Natural killer cell (primary cell): ENCODE measurements around the gene ACTRT2. TPM values are rescaled to one million over a fixed set of nuclear protein-coding genes. Genes with fewer than 3 reads are reported as not detected.

Source experiments
- ATAC-seq, 3 donors: fragments of 150-1000 bp in 2 of 3; fragments of 200-7000 bp in 1 of 3; cut with Tn5 transposase; 1 replicate in 1 of 3; 2 replicates in 2 of 3; pipeline ENCODE4 v1.10.0; 2021; ENCODE audit warnings: mild to moderate bottlenecking in 2 of 3, moderate library complexity in 2 of 3
- DNase-seq, 2 donors: peaks; one replicate each; pipeline versions ENCODE4 v3.0.0 to v3.0.0-alpha.2; 2013 to 2021; ENCODE audit warnings: mixed read lengths in 1 of 2
- H3K27ac ChIP-seq: one replicate; pipeline ENCODE4 v1.5.1; 2013; ENCODE audit warnings: mild to moderate bottlenecking, low read length
- H3K27me3 ChIP-seq: one replicate; pipeline ENCODE4 v1.6.1; 2013; ENCODE audit warnings: low read length; ENCODE audit not compliant: control insufficient read depth, insufficient read depth
- H3K36me3 ChIP-seq: one replicate; pipeline ENCODE4 v1.6.1; 2013; ENCODE audit warnings: low read length; ENCODE audit not compliant: control insufficient read depth, insufficient read depth
- H3K4me1 ChIP-seq: one replicate; pipeline ENCODE4 v1.6.1; 2013; ENCODE audit warnings: low read length; ENCODE audit not compliant: control insufficient read depth, insufficient read depth
- H3K4me3 ChIP-seq: one replicate; pipeline ENCODE4 v1.5.1; 2013; ENCODE audit warnings: low read length
- H3K9me3 ChIP-seq: one replicate; pipeline ENCODE4 v1.6.1; 2013; ENCODE audit warnings: low read length; ENCODE audit not compliant: control insufficient read depth, insufficient read depth
- H3K27ac Mint-ChIP-seq, 2 donors: one replicate each; pipeline ENCODE4 v1.8.0; 2022; ENCODE audit warnings: mild to moderate bottlenecking in 2 of 2, mixed read lengths in 2 of 2, moderate library complexity in 1 of 2
- H3K27me3 Mint-ChIP-seq, 2 donors: one replicate each; pipeline ENCODE4 v1.8.0; 2022; ENCODE audit warnings: low read depth in 2 of 2, mixed read lengths in 2 of 2
- H3K36me3 Mint-ChIP-seq: one replicate; pipeline ENCODE4 v1.8.0; 2022; ENCODE audit warnings: mixed read lengths
- H3K4me1 Mint-ChIP-seq, 2 donors: one replicate each; pipeline ENCODE4 v1.8.0; 2022; ENCODE audit warnings: mixed read lengths in 2 of 2
- H3K4me3 Mint-ChIP-seq: one replicate; pipeline ENCODE4 v1.8.0; 2022; ENCODE audit warnings: mild to moderate bottlenecking, moderate library complexity, mixed read lengths
- H3K9me3 Mint-ChIP-seq, 2 donors: one replicate each; pipeline ENCODE4 v1.8.0; 2022; ENCODE audit warnings: mixed read lengths in 2 of 2
- WGBS: methylation state at CpG from one replicate; pipeline ENCODE4 v1.1.7; 2013; ENCODE audit warnings: missing lambda C conversion rate; ENCODE audit not compliant: insufficient coverage; 5-methylcytosine and 5-hydroxymethylcytosine counted together
- intact Hi-C: fragments of 100-400 bp; cut with micrococcal nuclease; formaldehyde crosslinking; loops from one replicate; pipeline ENCODE4 v1.14.2; 2022
- total RNA-seq, 4 donors: library from RNA; stranded (reverse); fragments of 120-200 nt in 1 of 4; gene quantifications; one replicate each; pipeline versions ENCODE4 v1.2.3 to v1.2.4, GENCODE V29; 2013 to 2022
- TF ChIP-seq, protein P1 (sequence below): fragments of 200-600 bp; IDR thresholded peaks from one replicate; pipeline ENCODE4 v1.8.0; 2022; ENCODE audit warnings: antibody characterized with exemption

The ACTRT2 gene
- total RNA-seq, 3 donors from 2014 or later (not counting 1 experiment from before 2014, with no cell fraction given), result not detected

DNA sequence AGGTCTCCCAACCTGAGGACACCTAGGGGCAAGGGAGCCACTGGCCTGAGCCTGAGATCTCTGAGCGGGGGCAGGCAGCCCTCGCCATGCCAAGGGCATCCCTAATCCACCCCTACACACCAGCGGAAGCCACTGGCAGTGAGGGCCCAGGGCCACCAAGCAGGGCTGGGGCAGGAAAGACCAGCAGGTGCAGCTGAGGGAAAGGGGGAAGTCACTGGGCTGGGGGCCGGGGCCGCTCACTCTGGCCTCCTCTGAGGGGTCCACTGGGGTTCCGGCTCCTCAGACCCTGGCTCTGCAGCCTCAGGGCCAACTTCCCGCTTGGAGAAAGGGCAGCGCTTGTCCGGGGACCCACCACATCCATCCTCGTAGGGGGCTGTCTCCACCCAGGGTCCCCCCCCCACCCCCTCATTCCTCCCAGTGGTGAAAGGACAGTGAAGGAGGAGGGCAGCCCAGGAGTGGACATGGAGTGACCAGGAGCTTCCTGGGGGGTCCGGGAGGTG is 42.5 kb upstream of the ACTRT2 start:
- WGBS, result 73% methylated on average over 10 of the region's 11 CpGs
- Mint-ChIP-seq H3K4me1 (peaks cover 2 to 3% of the 10 kb centered on the region in 2 donors), H3K36me3 (no peaks in the 10 kb centered on the region), H3K27ac (no peak overlapping the region), H3K4me3 (no peak overlapping the region), H3K27me3 (no peaks in the 10 kb centered on the region), H3K9me3 (no peaks in the 10 kb centered on the region)
- DNase-seq (no peak), ATAC-seq (no peak)
- Histone ChIP-seq H3K36me3 (no peaks in the 10 kb centered on the region), H3K27me3 (no peaks in the 10 kb centered on the region), H3K9me3 (no peaks in the 10 kb centered on the region), H3K4me1 (peaks cover 8% of the 10 kb centered on the region), H3K27ac (no peak overlapping the region), H3K4me3 (no peak overlapping the region)
- intact Hi-C loops, result no loop called here
- TF ChIP-seq, protein P1, sequence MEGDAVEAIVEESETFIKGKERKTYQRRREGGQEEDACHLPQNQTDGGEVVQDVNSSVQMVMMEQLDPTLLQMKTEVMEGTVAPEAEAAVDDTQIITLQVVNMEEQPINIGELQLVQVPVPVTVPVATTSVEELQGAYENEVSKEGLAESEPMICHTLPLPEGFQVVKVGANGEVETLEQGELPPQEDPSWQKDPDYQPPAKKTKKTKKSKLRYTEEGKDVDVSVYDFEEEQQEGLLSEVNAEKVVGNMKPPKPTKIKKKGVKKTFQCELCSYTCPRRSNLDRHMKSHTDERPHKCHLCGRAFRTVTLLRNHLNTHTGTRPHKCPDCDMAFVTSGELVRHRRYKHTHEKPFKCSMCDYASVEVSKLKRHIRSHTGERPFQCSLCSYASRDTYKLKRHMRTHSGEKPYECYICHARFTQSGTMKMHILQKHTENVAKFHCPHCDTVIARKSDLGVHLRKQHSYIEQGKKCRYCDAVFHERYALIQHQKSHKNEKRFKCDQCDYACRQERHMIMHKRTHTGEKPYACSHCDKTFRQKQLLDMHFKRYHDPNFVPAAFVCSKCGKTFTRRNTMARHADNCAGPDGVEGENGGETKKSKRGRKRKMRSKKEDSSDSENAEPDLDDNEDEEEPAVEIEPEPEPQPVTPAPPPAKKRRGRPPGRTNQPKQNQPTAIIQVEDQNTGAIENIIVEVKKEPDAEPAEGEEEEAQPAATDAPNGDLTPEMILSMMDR, result no peak

DNA sequence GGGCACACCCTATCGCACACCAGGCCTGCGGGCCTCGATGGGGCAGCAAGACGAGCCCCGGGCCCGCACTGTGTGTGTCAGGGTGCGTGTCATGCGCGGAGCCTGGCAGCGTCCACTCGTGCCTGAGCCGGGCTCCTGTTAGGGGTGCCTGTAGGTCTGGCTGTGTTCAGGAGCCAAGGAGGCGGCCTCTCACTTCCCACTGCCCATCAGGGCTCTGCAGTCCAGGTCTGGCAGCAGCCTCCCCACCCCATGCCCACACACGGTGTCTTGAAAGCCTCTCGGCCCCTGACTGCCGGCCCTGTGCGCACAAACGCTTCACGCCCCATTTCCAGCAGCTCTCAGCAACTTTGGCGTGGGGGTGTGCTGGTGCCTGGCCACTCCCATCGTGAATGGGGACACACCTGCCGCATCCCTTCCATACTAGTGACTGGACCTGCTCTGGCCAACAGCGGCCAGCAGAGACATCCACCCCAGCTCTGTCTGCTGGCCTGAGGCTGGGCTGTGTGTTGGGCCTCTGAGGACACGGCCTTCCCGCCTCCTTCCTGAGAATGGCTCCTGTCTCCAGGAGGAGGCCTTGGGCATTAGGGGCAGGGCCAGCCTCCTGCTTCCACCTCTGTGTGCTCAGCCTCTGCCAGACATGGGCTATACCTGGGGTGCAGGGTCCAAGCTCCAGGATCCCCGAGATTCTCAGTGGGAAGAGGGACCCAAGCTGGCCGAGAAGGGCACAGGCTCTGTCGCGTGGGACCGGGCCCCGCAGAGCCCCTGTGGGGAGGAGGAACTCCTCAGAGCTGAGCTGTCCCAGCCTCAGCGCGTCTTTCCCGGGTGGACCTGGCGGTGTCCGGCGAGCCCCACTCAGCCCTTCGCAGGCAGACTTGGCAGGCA is 41.8 kb upstream of the ACTRT2 start:
- Mint-ChIP-seq H3K27me3 (no peaks in the 10 kb centered on the region), H3K4me1 (no peaks in the 10 kb centered on the region), H3K4me3 (no peak overlapping the region), H3K27ac (no peak overlapping the region), H3K9me3 (no peaks in the 10 kb centered on the region), H3K36me3 (no peaks in the 10 kb centered on the region)
- no peak for DNase-seq
- no peak for ATAC-seq
- H3K36me3 ChIP-seq, result no peaks in the 10 kb centered on the region
- 88% methylated on average over 34 of the region's 38 CpGs for WGBS
- TF ChIP-seq, protein P1, result no peak
- H3K27me3 ChIP-seq, result no peaks in the 10 kb centered on the region
- no peaks in the 10 kb centered on the region for H3K9me3 ChIP-seq
- intact Hi-C loops, result no loop called here
- H3K4me3 ChIP-seq, result no peak overlapping the region
- H3K27ac ChIP-seq, result no peak overlapping the region
- peaks cover under 1% of the 10 kb centered on the region for H3K4me1 ChIP-seq

DNA sequence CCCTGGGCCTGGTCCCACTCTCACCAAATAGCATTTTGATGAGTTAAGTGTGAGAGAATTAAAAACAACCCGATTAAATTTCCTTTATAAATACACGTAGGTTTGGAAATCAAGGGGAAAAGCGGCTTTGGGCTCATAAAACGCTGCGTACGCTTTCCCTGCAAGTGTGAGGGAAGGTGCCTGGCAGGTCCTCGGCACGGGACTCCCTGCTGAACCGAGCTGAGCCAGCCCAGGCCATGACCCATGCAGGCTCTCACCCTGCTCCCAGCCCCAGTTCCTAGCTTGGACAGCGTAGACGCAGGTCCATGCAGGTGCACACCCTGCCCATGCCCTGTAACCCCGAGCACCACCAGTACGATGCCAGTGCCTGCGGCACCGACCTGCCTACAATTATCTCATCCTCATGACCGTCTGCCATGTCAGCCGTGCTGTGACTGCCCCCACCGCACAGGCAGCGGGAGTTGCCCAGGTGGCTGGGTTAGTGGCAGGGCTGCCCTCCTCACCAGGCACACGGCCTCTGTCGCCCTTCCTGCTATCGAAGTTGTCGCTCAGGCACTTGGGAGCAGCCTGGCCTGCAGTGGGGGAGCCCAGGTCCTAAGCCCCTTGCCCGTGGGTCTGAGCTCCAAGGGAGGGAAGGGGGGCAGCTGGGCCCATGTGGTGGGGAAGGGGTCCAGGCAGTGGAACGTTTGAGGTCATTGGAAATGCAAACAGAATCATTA is 41.0 kb upstream of the ACTRT2 start:
- WGBS, result 82% methylated on average over 24 of the region's 25 CpGs
- no peaks in the 10 kb centered on the region for H3K27me3 Mint-ChIP-seq
- ATAC-seq (no peak), DNase-seq (no peak)
- H3K36me3 Mint-ChIP-seq, result no peaks in the 10 kb centered on the region
- no peaks in the 10 kb centered on the region for H3K9me3 Mint-ChIP-seq
- no peaks in the 10 kb centered on the region for H3K27me3 ChIP-seq
- no peaks in the 10 kb centered on the region for H3K9me3 ChIP-seq
- TF ChIP-seq, protein P1, result no peak
- no peak overlapping the region for H3K4me3 ChIP-seq
- no peaks in the 10 kb centered on the region for H3K4me1 Mint-ChIP-seq
- H3K27ac Mint-ChIP-seq, result no peak overlapping the region
- no peaks in the 10 kb centered on the region for H3K36me3 ChIP-seq
- no peaks in the 10 kb centered on the region for H3K4me1 ChIP-seq
- H3K4me3 Mint-ChIP-seq, result no peak overlapping the region
- intact Hi-C loops, result no loop called here
- no peak overlapping the region for H3K27ac ChIP-seq
